GM03348 (cell line): ENCODE results near the gene SORBS2.
"Not testable (repeated sequence)": the region's sequence is repeated elsewhere in the genome, so short reads cannot be mapped to it uniquely, and the experiment has no call there.

Experiments used
- DNase-seq: peaks from one replicate; pipeline ENCODE4 v3.0.0; 2012; ENCODE audit warnings: low spot score

The SORBS2 gene

GRCh38 chr4:185714524-185714923 is 97.5 kb downstream of the SORBS2 start:
- DNase-seq, result not testable (repeated sequence)

GRCh38 chr4:185713731-185714130 is 98.3 kb downstream of the SORBS2 start:
- no peak for DNase-seq

GRCh38 chr4:185713272-185713671 is 98.7 kb downstream of the SORBS2 start:
- DNase-seq, result no peak

- no peak for DNase-seq
Measured at GRCh38 chr4:185712350-185713024, 99.5 kb downstream of the SORBS2 start.

- DNase-seq, result no peak
Measured at GRCh38 chr4:185711726-185712125, 100.3 kb downstream of the SORBS2 start.

GRCh38 chr4:185710487-185710995 is 101.5 kb downstream of the SORBS2 start:
- DNase-seq, result no peak

- peak; percentile 35 for DNase-seq
Measured at GRCh38 chr4:185709802-185710486, 102.0 kb downstream of the SORBS2 start.

GRCh38 chr4:185708348-185708747 is 103.6 kb downstream of the SORBS2 start:
- peak; percentile 36 for DNase-seq

- DNase-seq, result not testable (repeated sequence)
Measured at GRCh38 chr4:185707622-185708021, 104.4 kb downstream of the SORBS2 start.

GRCh38 chr4:185702147-185702663 is 109.8 kb downstream of the SORBS2 start:
- no peak for DNase-seq

- no peak for DNase-seq
Measured at GRCh38 chr4:185700630-185701029, 111.4 kb downstream of the SORBS2 start.

- no peak for DNase-seq
Measured at GRCh38 chr4:185700048-185700447, 111.9 kb downstream of the SORBS2 start.

- no peak for DNase-seq
Measured at GRCh38 chr4:185697488-185697887, 114.5 kb downstream of the SORBS2 start.

- DNase-seq, result no peak
Measured at GRCh38 chr4:185695743-185696142, 116.3 kb downstream of the SORBS2 start.

GRCh38 chr4:185693548-185694215 is 118.3 kb downstream of the SORBS2 start:
- no peak for DNase-seq

GRCh38 chr4:185689407-185689806 is 122.6 kb downstream of the SORBS2 start:
- DNase-seq, result no peak

GRCh38 chr4:185685804-185686203 is 126.2 kb downstream of the SORBS2 start:
- peak; percentile 60 for DNase-seq

GRCh38 chr4:185683896-185684295 is 128.1 kb downstream of the SORBS2 start:
- no peak for DNase-seq

- no peak for DNase-seq
Measured at GRCh38 chr4:185683222-185683621, 128.8 kb downstream of the SORBS2 start.

- DNase-seq, result peak; percentile 79
Measured at GRCh38 chr4:185682236-185682635, 129.8 kb downstream of the SORBS2 start.

GRCh38 chr4:185681604-185682003 is 130.4 kb downstream of the SORBS2 start:
- DNase-seq, result no peak

GRCh38 chr4:185680617-185681016 is 131.4 kb downstream of the SORBS2 start:
- DNase-seq, result no peak

- DNase-seq, result no peak
Measured at GRCh38 chr4:185679523-185679922, 132.5 kb downstream of the SORBS2 start.
